ENCODE measurements around the gene TGM6. TPM values are rescaled to one million over a fixed set of nuclear protein-coding genes. Genes with fewer than 3 reads are reported as not detected.

Gene TGM6
- total RNA-seq = not detected

DNA sequence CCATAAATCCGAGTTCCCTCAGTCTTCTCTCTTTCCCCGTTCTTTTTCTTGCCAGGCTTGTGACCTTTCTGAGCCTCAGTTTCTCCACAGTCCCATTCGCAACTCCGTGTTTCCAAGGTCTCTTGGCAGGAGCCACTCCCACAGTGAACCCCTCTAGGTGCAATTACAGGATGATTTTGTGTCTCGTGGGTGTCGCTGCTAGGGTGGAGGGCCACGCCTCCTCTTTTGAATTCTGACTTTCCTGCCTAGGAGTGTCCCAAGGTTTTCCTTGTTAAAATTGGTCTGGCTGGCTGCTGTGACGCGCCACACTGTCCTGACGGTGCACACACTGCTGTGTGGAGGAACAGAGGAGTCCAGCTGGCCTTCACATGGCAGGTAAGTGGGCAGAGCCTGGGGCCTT lies at the start of gene TGM6:
TGM6 (plus strand) TSS at position 301 of the 400 bp plus-strand sequence; CDS start at position 369, 68 bp downstream.
- no peak within 1 kb of the TSS for H3K4me3 Mint-ChIP-seq
- no peaks in the 10 kb centered on the region for H3K9me3 Mint-ChIP-seq
- ChIA-PET CTCF (interaction anchor here (1.9 kb wide), 1 partner anchor 72 kb away, joined by 7 read pairs; no protein-coding TSS in a partner anchor), POLR2A (no interaction called here)
- no peak for DNase-seq
- no peaks in the 10 kb centered on the region for H3K36me3 Mint-ChIP-seq (ENCODE audit: low read depth)
- peaks cover 16% of the 10 kb centered on the region for H3K4me1 Mint-ChIP-seq
- H3K27ac Mint-ChIP-seq = no peak within 1 kb of the TSS
- peaks cover 6% of the 10 kb centered on the region for H3K27me3 Mint-ChIP-seq

DNA sequence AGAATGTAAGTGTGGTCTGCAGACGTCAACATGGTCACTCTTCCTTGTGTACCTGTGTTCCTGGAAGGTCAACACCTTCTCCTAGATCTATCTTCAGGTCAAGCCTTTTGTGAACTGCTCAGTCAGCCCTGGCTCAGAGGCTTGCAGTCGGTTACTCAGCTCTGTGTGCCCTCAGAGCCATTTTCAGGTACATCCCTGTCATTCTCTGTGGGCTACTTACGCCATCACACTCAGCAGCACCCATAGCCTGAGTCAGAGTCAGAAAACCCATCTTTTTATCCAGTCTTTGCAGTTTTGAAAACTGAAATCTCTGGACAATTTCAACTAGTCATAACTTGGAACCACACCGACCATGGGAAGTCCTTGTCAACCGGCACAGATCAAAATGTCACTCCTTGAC lies 49.6 kb upstream of the TGM6 start:
- Mint-ChIP-seq H3K27ac (no peak overlapping the region), H3K9me3 (no peaks in the 10 kb centered on the region), H3K4me1 (no peaks in the 10 kb centered on the region), H3K27me3 (peaks cover 5% of the 10 kb centered on the region), H3K4me3 (no peak overlapping the region), H3K36me3 (ENCODE audit: low read depth) (no peaks in the 10 kb centered on the region)
- CTCF ChIA-PET = interaction anchor here (0.6 to 1.2 kb wide), 2 partner anchors 75 to 123 kb away, joined by 3 read pairs; no protein-coding TSS in a partner anchor
- DNase-seq = no peak
- POLR2A ChIA-PET = no interaction called here

DNA sequence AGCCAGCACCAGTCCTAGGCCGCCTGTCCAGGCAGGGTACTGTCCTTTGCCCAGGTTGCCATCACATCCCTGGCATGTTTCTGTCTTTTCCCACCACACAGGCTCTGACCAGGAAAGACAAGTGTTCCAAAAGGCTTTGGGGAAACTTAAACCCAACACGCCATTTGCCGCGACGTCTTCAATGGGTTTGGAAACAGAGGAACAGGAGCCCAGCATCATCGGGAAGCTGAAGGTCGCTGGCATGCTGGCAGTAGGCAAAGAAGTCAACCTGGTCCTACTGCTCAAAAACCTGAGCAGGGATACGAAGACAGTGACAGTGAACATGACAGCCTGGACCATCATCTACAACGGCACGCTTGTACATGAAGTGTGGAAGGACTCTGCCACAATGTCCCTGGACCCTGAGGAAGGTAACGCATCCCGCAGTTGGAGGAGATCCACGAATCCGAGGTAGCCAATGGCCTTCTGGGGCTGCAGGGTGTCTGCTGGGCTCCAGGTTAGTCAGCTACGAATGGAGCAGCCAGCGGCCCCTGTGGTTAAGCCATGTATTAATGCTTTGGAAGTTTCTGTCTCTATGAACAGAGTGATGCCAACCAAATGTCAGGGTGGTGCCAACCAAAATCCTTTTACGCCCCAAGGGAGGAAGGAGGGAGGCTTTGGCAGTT lies 48.7 kb upstream of the TGM6 start:
- POLR2A ChIA-PET = no interaction called here
- Mint-ChIP-seq H3K36me3 (ENCODE audit: low read depth) (no peaks in the 10 kb centered on the region), H3K4me3 (no peak overlapping the region), H3K9me3 (no peaks in the 10 kb centered on the region), H3K27me3 (peaks cover 3% of the 10 kb centered on the region), H3K27ac (no peak overlapping the region), H3K4me1 (no peaks in the 10 kb centered on the region)
- CTCF ChIA-PET = no interaction called here
- no peak for DNase-seq

DNA sequence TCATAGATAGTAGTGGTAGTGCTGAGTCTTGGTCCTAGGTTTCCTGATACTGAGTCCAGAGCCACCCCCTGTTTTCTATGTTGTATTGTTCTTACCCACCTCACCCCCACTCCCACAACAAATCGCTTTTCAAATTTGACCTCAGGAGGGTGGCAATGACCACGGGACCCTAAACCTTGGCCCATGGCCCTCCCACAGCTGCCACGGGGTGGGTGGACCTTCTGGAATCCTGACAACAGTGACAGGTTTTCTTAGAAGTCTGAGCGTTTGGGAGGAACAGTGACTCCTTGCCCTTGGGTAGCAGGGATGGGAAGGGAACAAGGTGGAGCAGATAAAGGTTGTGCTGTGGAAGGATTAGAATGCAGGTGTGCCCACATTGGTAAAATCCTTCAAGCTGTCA lies 48.0 kb upstream of the TGM6 start:
- H3K27ac Mint-ChIP-seq = no peak overlapping the region
- ChIA-PET CTCF (interaction anchor here (1.1 kb wide), 1 partner anchor 125 kb away, joined by 4 read pairs; no protein-coding TSS in a partner anchor), POLR2A (no interaction called here)

DNA sequence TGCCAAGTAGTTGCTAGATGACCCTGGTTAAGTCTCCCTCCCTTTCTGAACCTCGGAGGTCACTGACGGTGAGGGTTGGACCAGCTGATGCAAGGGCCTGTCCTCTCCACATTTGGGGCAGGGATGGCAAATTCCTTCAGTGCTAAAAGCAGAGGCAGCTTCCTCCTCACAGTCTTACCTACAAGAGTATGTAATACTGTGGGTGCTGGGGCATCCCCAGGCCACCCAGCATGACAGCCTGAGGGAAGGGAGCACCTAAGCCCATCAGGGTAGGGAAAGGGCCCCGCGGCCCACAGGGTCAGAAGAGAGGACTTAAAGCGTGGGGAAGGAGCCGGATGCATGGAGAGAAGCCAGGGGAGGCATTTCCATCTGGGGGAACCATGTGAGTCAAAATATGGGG lies 46.9 kb upstream of the TGM6 start:
- ChIA-PET CTCF (interaction anchor here (1.1 kb wide), 1 partner anchor 126 kb away, joined by 4 read pairs; no protein-coding TSS in a partner anchor), POLR2A (no interaction called here)
- no peaks in the 10 kb centered on the region for H3K36me3 Mint-ChIP-seq (ENCODE audit: low read depth)
- H3K4me1 Mint-ChIP-seq = no peaks in the 10 kb centered on the region
- peaks cover 5% of the 10 kb centered on the region for H3K27me3 Mint-ChIP-seq
- H3K4me3 Mint-ChIP-seq = no peak overlapping the region
- H3K27ac Mint-ChIP-seq = no peak overlapping the region
- no peaks in the 10 kb centered on the region for H3K9me3 Mint-ChIP-seq
- DNase-seq = no peak

More for the DNA sequence above, 48.0 kb upstream of the TGM6 start:
- DNase-seq = no peak
- H3K4me3 Mint-ChIP-seq = no peak overlapping the region
- no peaks in the 10 kb centered on the region for H3K4me1 Mint-ChIP-seq
- H3K9me3 Mint-ChIP-seq = no peaks in the 10 kb centered on the region
- H3K36me3 Mint-ChIP-seq (ENCODE audit: low read depth) = no peaks in the 10 kb centered on the region
- H3K27me3 Mint-ChIP-seq = peaks cover 5% of the 10 kb centered on the region

DNA sequence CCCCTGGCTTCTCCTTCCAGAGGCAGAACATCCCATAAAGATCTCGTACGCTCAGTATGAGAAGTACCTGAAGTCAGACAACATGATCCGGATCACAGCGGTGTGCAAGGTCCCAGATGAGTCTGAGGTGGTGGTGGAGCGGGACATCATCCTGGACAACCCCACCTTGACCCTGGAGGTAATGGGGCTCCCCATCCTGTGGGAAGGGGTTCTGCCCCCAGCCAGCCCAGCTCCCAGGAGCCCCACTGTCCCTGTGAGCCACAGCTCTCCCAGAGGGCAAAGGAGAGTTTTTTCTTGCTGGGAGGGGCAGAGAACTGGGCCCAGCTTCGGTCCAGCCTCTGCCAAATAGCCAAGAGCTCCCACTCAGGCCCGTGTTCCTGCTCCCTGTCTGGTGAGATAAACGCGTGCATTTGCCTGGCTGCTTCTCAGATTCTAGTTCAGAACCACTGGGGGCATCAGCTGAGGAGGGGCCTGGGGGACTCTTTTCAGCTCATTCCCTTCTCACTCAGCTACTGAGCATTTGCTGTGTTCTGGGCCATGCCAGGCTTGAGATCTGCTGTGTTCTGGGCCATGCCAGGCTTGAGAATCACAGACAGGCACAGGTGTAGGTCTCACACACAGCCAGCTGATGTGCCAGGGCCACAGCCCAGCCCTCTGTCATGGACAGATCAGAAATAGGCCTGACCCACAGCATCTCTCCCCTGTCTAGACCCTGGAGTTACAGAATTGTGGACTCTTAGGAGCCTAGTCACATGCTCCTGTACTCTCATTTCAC lies 45.4 kb upstream of the TGM6 start:
- Mint-ChIP-seq H3K4me3 (no peak overlapping the region), H3K4me1 (no peaks in the 10 kb centered on the region), H3K27ac (no peak overlapping the region), H3K9me3 (no peaks in the 10 kb centered on the region), H3K27me3 (peaks cover 5% of the 10 kb centered on the region), H3K36me3 (ENCODE audit: low read depth) (no peaks in the 10 kb centered on the region)
- DNase-seq = no peak
- ChIA-PET CTCF (interaction anchor here (0.5 to 0.9 kb wide), 2 partner anchors 16 to 47 kb away, joined by 3 read pairs; no protein-coding TSS in a partner anchor), POLR2A (no interaction called here)

DNA sequence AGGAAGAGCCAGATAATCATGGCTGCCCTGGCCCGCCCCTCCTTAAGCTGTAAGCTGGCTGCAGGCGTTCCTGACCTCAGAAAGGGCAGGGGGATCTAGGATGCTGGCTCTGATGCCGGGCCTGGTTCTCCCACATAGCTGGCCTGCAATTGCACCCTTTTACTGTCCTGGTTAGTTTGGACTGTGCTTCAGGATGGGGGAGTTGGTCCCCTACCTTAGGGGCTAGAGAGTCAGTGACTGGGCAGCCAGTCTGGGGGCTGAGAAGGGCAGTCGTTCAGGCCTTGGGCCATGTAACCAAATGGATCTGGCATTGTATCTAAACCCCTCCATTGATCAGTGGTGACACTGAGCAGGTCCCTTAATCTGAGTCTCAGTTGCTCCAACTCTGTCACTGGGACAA lies 44.2 kb upstream of the TGM6 start:
- Mint-ChIP-seq H3K27me3 (peaks cover 1% of the 10 kb centered on the region), H3K27ac (no peak overlapping the region), H3K4me3 (no peak overlapping the region), H3K9me3 (no peaks in the 10 kb centered on the region), H3K36me3 (ENCODE audit: low read depth) (no peaks in the 10 kb centered on the region), H3K4me1 (no peaks in the 10 kb centered on the region)
- POLR2A ChIA-PET = no interaction called here
- CTCF ChIA-PET = no interaction called here
- DNase-seq = no peak

DNA sequence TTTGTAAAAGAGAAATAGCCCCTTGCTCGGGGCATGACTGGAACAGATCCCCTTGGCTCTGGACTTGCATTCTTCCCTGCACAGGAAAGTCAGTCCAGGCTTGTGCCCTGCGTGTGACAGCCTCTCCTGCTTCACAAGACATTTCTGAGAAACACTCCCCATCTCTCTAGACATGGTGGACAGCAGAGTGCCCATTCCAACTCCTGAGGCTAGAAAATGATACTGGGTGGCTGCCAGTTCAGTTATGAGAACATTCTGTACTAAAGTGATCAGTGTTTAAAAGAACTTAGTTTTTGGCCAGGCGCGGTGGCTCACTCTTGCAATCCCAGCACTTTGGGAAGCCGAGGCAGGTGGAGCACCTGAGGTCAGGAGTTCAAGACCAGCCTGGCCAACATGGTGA lies 43.6 kb upstream of the TGM6 start:
- ChIA-PET POLR2A (no interaction called here), CTCF (no interaction called here)

DNA sequence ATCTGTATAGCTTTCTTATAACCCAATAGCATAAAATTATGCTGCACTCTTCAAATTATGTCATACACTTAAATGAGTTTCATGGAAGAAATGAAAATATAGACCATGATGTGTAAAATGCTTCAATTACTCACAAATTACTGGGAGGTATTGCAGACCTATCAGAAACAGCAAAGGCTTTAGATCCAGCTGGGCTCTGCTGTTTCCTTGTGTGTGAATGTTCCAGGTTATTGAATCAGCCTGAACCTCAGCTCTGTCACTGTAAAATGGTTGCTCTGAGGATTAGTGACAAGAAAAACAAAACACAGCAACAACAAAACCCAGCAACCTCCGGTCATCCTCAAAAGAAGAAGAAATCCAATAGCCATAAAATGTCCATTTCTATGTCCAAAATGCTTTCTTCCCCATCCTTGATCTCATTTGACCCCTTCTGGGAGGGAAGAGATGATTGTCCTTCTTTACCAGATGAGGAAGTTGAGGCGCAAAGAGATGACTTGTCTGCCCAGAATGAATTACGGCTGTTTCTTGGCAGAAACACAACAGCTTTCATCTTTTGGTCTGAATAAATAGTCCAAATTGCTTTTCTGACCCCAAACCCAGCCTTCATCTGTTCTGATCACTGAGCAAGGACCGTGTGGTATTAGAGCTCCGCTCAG lies 42.2 kb upstream of the TGM6 start:
- H3K4me1 Mint-ChIP-seq = no peaks in the 10 kb centered on the region
- CTCF ChIA-PET = no interaction called here
- no peak overlapping the region for H3K27ac Mint-ChIP-seq
- peaks cover 1% of the 10 kb centered on the region for H3K27me3 Mint-ChIP-seq
- POLR2A ChIA-PET = no interaction called here
- H3K9me3 Mint-ChIP-seq = no peaks in the 10 kb centered on the region
- H3K4me3 Mint-ChIP-seq = no peak overlapping the region
- H3K36me3 Mint-ChIP-seq (ENCODE audit: low read depth) = no peaks in the 10 kb centered on the region
- no peak for DNase-seq

More for the DNA sequence above, 43.6 kb upstream of the TGM6 start:
- H3K27ac Mint-ChIP-seq = no peak overlapping the region
- no peak overlapping the region for H3K4me3 Mint-ChIP-seq
- no peaks in the 10 kb centered on the region for H3K4me1 Mint-ChIP-seq
- no peak for DNase-seq
- H3K36me3 Mint-ChIP-seq (ENCODE audit: low read depth) = no peaks in the 10 kb centered on the region
- H3K27me3 Mint-ChIP-seq = peaks cover 1% of the 10 kb centered on the region
- H3K9me3 Mint-ChIP-seq = no peaks in the 10 kb centered on the region

DNA sequence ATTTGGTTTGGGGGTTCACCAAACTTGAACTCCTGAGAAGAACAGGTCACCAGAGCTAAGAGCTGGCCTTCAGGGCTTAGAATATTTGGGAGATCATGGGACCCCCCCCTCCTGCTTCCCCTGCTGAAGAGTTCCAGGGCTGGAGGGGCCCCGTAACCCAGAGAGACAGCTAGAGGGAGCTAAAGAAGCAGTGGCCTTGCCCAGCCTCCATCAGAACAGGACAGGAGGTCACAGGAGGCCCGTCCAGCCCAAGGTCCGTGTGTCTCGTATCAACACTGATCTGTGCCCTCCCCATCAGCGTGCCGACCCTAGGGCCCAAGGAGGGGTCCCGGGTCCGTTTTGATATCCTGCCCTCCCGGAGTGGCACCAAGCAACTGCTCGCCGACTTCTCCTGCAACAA lies 40.6 kb upstream of the TGM6 start:
- H3K27me3 Mint-ChIP-seq = peaks cover 1% of the 10 kb centered on the region
- no peaks in the 10 kb centered on the region for H3K4me1 Mint-ChIP-seq
- no peaks in the 10 kb centered on the region for H3K36me3 Mint-ChIP-seq (ENCODE audit: low read depth)
- ChIA-PET CTCF (no interaction called here), POLR2A (no interaction called here)
- no peak overlapping the region for H3K4me3 Mint-ChIP-seq
- no peak for DNase-seq
- no peaks in the 10 kb centered on the region for H3K9me3 Mint-ChIP-seq
- no peak overlapping the region for H3K27ac Mint-ChIP-seq

DNA sequence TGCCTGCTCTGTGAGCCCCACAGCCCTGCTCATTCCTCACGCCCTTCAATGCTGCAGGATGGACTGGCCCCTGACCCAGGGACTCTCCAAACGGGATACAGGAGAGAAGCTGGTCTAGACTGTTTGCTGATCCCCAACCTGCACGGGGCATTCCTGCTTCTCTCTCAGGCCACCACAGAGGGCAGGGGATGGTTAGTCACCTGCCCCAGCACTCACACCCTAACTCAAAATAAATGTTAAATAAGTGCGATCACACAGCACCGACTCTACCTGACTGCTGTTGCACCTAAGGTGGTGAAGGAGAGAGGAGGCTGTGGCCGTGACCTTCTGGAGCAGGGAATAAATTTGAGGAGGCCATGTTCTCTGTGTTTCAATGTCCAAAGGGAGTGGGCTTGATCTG lies 39.9 kb upstream of the TGM6 start:
- H3K4me3 Mint-ChIP-seq = no peak overlapping the region

DNA sequence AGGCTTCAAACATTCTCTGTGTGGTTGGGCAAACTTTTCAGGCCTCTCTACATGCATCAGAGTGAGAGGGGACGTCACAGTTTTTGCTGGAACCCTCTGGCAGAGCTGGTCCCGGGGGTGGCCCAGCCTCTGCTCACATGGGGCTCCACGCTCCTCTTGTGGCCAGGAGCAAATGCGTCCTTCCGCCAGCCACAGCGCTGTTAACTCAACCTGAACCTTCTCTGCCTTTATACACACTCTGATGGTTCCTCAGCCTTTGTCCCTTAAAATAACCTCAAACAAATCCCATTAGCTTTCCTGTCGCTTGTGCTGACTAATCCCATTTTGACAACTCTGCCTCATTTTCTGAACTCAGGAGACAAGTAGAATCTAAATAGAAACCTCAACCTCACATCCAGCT lies 39.4 kb upstream of the TGM6 start:
- no peaks in the 10 kb centered on the region for H3K4me1 Mint-ChIP-seq
- H3K4me3 Mint-ChIP-seq = no peak overlapping the region
- DNase-seq = no peak
- H3K27ac Mint-ChIP-seq = no peak overlapping the region
- ChIA-PET CTCF (interaction anchor here (0.6 to 1.7 kb wide), 2 partner anchors 105 to 133 kb away, joined by 3 to 4 read pairs; no protein-coding TSS in a partner anchor), POLR2A (no interaction called here)
- H3K27me3 Mint-ChIP-seq = peaks cover 7% of the 10 kb centered on the region
- H3K9me3 Mint-ChIP-seq = no peaks in the 10 kb centered on the region
- no peaks in the 10 kb centered on the region for H3K36me3 Mint-ChIP-seq (ENCODE audit: low read depth)

More for the DNA sequence above, 39.9 kb upstream of the TGM6 start:
- Mint-ChIP-seq H3K4me1 (no peaks in the 10 kb centered on the region), H3K36me3 (ENCODE audit: low read depth) (no peaks in the 10 kb centered on the region), H3K9me3 (no peaks in the 10 kb centered on the region), H3K27me3 (peaks cover 4% of the 10 kb centered on the region), H3K27ac (no peak overlapping the region)
- ChIA-PET POLR2A (no interaction called here), CTCF (interaction anchor here (1.7 kb wide), 1 partner anchor 133 kb away, joined by 4 read pairs; no protein-coding TSS in a partner anchor)
- DNase-seq = no peak

DNA sequence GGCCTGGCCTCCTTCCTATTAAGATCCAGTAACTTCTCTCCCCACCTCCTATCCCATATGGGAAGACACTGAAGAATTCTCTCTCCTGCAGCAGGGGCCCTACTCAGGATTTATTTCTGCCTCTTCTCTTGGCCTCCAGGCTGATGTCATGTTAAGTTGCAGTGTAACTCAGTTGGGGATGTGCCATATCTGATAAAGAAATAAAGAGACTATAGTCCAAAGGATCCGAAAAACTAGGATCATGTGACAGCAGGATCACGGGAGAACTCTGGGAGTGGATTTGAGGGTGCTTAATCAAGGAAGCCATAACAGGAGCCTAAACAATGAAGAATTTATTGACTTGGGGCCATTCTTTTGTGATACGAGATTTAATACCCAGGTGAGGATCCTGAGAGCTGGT lies 38.5 kb upstream of the TGM6 start:
- Mint-ChIP-seq H3K27ac (no peak overlapping the region), H3K36me3 (ENCODE audit: low read depth) (no peaks in the 10 kb centered on the region), H3K9me3 (no peaks in the 10 kb centered on the region), H3K4me3 (no peak overlapping the region), H3K4me1 (no peaks in the 10 kb centered on the region), H3K27me3 (peaks cover 8% of the 10 kb centered on the region)
- ChIA-PET CTCF (interaction anchor here (1.7 kb wide), 1 partner anchor 134 kb away, joined by 4 read pairs; no protein-coding TSS in a partner anchor), POLR2A (no interaction called here)
- DNase-seq = no peak

Measured in activated CD4-positive, alpha-beta memory T cell treated with anti-CD3 and anti-CD28 coated beads, Interleukin-2, amount 10 ng/mL, durations not matched to agents 7 days and 5 days (primary cell).